ENCODE data around the gene C1QTNF6.
"Not testable (repeated sequence)": the region's sequence is repeated elsewhere in the genome, so short reads cannot be mapped to it uniquely, and the experiment has no call there.

C1QTNF6 gene

DNA sequence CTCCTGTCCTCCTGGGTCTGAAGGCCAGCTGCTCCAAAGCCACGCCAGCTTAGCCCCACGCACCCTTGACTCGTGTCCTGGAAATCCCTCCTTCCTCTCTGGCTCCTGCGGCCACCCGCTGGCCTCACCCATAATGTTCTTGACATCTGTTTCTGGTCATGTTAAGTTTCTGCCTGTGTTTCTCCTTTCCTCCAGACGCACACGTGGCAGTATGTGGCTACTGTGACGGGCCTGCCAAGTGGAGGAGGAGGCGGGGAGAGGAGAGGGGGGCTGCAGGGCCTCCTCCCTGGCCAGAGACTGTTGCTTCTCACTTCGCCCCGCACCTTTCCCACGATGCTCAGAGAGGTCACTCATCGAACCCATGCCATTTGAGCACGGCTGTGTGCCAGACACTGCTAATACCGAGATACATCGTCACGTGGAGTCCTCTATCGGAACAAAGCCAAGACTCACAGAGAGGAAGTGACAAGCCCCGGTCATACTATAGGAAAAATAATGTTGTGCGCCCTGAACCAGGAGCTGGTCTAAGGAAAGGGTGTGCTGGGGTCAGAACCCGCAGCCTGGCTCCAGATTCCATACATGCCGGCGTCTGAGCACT is 11.5 kb downstream of the C1QTNF6 start:
- ATAC-seq (peak; percentile 35), DNase-seq (no peak)

- DNase-seq (no peak), ATAC-seq (no peak)
These were observed 12.4 kb downstream of the C1QTNF6 start for GRCh38 chr22:37175414-37176281.

DNA sequence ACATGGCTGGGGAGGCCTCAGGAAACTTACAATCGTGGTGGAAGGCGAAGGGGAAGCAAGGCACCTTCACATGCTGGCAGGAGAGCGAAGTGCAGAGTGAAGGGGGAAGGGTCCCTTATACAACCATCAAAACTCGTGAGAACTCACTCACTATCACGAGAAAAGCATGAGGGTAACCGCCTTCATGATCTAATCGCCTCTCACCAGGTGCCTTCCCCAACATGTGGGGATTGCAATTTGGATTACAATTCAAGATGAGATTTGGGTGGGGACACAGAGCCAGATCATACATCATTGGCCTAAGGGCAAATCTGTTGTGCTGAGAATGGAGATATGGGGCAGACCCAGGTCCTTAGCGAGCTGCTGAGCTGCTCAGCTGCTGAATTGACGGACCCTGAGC is 13.1 kb downstream of the C1QTNF6 start:
- ATAC-seq (no peak), DNase-seq (no peak)

DNA sequence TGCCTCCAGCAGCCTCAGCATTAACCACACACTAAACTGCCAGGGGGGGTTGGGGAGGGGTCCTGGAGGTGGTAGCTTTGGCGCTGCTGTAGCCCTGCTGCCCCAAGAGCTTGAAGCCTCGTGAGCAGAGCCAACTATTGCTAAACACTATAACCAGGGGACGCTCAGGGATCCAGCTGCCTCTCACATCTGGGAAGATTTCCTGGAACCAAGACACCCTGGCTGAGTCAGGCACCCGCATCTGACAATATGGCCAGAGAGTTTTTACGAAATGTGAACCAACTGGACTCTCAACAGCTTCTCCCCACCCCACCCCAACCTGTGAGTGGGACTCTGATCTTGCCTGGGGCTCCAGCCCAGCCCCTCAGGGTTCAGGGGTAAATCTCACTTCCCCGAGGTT is 14.3 kb downstream of the C1QTNF6 start:
- ATAC-seq (no peak), DNase-seq (no peak)

GRCh38 chr22:37172266-37173245 is 15.5 kb downstream of the C1QTNF6 start:
- no peak for ATAC-seq
- DNase-seq, result no peak

GRCh38 chr22:37171662-37172061 is 16.4 kb downstream of the C1QTNF6 start:
- DNase-seq (no peak), ATAC-seq (no peak)

DNA sequence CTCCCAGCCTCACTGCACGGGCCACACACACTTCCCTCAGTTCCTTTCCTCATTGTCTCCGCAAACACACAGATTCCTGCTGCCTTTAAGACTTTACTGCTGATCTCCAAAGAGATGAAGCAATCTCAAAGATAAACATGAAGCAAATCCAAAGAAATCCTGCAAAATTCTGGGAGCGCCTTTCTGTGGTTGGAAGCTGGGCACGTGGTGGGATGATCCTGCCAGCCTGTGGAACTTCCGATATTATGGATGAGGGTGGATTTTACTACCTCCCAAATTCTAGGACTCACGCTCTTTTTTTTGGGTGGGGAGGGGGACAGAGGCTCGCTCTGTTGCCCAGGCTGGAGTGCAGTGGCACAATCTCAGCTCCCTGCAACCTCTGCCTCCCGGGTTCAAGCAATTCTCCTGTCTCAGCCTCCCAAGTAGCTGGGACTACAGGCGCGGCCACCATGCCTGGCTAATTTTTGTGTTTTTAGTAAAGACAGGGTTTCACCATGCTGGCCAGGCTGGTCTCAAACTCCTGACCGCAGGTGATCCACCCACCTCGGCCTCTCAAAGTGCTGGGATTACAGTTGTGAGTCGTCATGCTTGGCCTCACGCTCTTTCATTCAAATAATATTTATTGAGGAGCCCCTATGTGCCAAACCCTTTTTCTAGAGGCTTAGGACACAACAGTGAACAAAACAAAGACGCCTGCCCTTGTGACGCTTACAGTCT is 17.2 kb downstream of the C1QTNF6 start:
- DNase-seq, ATAC-seq: not testable (repeated sequence)

DNA sequence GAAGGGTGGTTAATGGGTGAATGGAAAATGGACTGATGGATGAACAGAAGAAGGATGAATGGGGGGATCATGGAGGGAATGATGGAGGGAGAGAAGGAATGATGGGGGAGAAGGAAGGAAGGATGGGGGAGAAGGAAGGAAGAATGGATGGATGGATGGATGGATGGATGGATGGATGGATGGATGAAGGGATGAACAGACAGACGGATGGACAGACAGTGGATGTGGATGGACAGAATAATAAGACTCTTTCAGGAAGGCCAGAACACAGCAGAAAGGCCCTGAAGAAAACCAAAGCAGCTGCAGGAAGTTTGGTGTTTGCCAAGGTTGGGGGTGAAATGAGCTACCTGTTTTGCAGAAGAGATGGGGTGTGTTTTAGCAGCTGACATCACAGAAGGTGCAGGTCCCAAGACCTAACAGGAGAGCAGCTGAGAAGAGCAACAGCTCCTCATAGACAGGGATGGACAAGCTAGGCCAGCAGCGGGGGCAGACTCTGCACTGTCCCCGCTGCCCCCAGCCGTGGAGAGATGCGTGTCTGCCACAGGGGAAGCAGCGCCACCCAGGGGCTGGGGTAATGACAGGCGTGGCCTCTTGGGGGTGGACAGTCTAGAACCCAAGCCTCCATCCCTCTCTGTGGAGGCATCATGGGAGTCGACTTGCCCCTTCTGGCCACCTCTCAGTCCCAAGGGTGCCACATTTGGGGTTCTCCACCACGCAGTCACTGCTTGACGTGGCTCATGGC is 17.9 kb downstream of the C1QTNF6 start:
- DNase-seq (no peak), ATAC-seq (no peak)

DNA sequence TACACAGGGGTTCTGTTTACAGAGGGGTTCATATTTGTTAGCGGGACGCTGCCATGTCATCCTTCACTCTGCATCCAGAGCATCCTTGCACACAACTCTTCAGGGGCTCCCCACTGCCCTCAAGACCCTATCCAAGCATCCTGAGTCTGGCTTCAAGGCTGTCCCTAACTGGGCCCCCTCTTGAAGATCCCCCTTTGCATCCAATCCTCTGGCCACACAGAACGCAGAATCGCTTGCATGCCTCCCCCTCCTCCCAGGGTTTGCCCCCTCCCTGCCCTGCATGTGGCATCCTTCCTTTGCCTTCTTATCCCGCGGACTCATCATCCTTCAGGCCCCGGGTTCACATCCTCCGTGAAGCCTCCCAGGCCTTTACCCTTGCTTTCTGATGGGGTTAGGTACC is 18.6 kb downstream of the C1QTNF6 start:
- no peak for ATAC-seq
- DNase-seq, result no peak

DNA sequence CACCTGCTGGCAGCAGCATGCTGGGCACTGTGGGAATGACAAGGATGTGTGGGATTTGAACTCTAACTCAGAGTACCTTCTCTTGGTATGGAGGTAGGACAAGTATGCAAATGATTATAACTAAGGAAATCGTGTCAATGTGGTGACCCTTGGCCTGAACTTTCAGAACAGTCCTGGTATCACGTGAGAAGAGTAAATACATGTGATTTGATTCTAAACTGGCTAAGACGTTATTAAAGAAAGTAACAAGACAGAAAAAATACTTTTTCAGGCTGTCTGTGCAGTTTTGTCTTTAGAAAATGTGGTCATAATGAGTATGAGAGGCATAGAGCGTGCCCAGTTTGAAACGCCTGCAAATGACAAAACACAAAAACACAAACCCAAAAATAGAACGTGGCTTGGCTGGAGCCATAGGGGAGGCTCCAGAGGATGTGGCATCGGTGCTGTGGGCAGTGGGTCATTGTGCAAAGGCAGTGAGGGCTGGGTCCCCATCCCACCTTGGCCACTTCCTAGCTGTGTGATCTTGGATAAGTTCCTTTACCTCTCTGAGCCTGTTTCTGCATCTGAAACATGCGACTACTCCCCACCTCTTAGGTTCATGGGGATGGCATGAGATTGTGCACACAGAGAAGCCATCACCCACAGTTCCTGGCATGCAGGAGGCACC is 19.9 kb downstream of the C1QTNF6 start:
- DNase-seq (no peak), ATAC-seq (no peak)

GRCh38 chr22:37167176-37167980 is 20.7 kb downstream of the C1QTNF6 start:
- DNase-seq (no peak), ATAC-seq (no peak)

DNA sequence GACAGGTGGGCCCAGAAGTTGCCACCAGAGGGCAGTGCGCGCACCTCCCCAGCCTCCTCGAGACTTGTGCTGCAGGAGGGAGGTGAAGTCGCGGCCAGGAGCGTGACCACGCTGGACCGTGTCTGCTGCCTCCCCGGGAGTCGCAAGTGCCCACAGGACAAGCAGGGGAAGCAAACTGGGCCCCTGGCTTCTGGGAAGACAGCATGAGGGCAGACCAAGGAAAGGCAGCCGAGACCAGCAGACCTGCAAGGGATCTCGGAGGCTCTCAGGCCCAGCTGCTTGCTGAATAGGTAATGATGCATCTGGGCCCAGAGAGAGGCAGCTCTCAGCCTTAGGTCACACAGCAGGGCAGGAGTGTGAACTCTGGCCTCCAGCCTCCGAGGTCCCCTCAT is 21.4 kb downstream of the C1QTNF6 start:
- peak; percentile 89 for DNase-seq
- no peak for ATAC-seq

DNA sequence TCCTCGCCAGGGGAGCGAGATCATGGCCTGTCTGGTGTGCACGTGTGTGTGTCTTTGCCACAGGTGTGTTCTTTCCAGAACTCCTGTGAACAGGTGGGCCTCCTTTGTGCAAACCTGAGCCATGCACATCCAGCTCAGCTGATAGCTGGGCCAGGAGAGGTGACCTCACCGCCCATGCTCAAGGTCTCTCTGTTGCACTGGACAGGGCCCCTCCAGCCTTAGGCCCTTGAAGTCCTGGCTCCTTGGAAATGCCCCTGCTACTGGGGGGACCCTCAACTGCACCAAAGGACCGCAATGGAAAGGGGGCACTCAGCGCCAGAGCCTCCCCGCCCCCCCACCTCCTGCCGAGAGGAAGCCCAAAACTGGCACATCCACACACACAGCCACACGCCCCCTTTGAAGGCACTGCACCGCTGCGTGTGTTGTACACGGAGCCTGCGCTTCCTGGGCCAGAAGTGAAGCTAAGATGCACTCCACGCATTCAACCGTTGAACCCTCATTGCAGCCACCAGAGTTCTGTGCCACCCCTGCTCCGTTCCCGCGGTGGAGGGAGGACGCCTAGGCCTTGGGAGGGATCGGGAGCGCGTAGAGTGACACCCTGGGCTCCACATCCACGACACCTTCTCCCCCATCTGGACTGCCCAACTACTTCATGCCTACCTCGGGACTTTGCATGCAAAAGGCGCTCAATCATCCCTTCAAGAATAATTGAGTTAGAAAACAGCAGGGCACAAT is 21.9 kb downstream of the C1QTNF6 start:
- DNase-seq, result no peak

GRCh38 chr22:37165066-37165465 is 23.0 kb downstream of the C1QTNF6 start:
- ATAC-seq, result no peak
- DNase-seq, result no peak

More for the DNA sequence above, 21.9 kb downstream of the C1QTNF6 start:
- no peak for ATAC-seq

DNA sequence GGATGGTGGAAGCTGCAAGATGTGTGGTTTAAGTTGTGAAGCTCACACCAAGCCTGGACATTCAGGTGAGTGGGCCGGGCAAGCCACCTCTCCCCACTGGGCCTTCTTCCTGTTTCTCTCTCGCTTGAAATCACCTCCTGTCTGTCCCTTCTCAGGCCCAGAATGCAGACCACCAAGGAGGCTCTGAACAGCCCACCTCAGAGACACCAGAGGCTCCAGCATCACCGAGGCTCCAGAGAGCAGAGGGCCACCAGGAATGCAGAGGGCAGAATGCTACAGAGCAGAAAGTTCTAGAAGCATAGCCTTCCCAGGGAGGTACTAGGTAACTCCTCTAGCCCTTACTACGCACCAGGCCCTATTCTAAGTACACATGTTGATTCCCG is 23.6 kb downstream of the C1QTNF6 start:
- ATAC-seq (no peak), DNase-seq (no peak)

DNA sequence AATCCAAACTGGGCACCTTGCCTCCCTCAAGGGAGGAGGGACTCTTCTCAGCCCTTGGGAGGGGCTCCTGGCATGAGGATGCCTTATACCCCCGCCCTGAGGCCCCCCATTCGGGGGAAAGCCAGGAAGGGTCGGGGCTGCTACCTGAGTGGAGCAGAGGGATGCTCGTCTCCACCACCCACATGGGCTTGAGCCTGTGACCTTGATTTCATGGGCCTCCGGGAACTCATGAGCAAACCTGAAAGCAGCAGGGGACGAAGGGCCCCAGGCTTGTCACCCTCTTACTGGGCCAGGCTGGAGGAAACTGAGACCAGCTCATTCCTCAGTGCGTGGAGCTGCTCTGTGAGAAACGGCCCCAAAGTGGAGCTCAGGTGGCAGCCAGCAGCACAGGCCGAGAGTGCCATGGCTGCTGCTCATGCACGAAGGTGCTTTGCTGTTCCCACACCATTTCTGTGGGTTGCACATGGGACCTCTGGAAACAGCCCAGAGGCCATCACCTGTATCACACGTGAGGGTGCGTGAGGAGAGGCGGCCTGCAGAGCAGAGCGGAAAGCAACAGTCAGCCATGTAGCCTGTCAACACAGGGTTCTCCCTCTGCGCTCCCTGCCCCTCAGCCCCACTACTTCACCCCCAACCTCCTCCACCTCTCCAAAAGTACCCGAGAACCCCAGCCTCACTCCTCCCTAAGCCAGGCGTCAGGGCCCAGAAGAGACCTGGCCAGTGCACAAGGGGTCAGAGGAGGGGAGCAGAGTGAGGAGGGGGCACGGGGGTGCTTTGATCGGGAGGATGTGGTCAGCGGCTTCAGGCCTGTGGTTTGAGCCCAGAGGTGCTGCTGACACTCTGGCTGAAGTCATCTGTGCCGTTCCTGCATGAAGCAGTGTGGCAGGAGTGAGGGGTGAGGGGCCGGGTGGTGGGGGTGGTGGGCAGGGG is 24.2 kb downstream of the C1QTNF6 start:
- peak; percentile 81 for DNase-seq
- peak; percentile 63 for ATAC-seq

GRCh38 chr22:37163096-37163489 is 25.0 kb downstream of the C1QTNF6 start:
- no peak for DNase-seq
- no peak for ATAC-seq

Measured in stimulated activated naive CD8-positive, alpha-beta T cell treated with anti-CD3 and anti-CD28 coated beads, Interleukin-15, Interleukin-2, amounts not matched to agents 100 U/mL and 50 U/mL, for 24 hours (primary cell).